Adrenal gland (tissue), 5 donors: ENCODE data around the gene NUP153.

Experiments used
- CTCF ChIP-seq, 6 experiments: fragments of 450-650 bp in 4 of 6; fragments of 200-600 bp in 2 of 6; sonication (generic) in 1 of 6; IDR thresholded peaks; 1 replicate in 5 of 6; 2 replicates in 1 of 6; pipeline versions ENCODE4 v1.5.1 to v1.8.0; 2016 to 2021; ENCODE audit warnings: antibody characterized with exemption in 6 of 6, mild to moderate bottlenecking in 2 of 6, moderate library complexity in 1 of 6
- POLR2A ChIP-seq, 2 donors: fragments of 450-650 bp; IDR thresholded peaks; one replicate each; pipeline ENCODE4 v1.6.1; 2017; ENCODE audit warnings: antibody characterized with exemption in 2 of 2, mild to moderate bottlenecking in 2 of 2, moderate library complexity in 1 of 2
- donor health status: DM: no; HTN: no; CAD: no.

GRCh38 chr6:17737704-17738252, 31.1 kb upstream of the NUP153 start:
- TF ChIP-seq CTCF (IDR thresholded peaks at IDR 0.05) (no peak), POLR2A (IDR thresholded peaks at IDR 0.05) (no peak)
